Ascending aorta (tissue), 2 donors: Measurements from ENCODE around the gene KLHL6. TPM values are rescaled to one million over a fixed set of nuclear protein-coding genes. Genes with fewer than 3 reads are reported as not detected.

Experiments
- DNase-seq, 2 donors: peaks; one replicate each; pipeline ENCODE4 v3.0.0-alpha.2; 2019; ENCODE audit warnings: low spot score in 2 of 2
- H3K27ac ChIP-seq, 2 donors: fragments of 200-600 bp; sonication (generic); one replicate each; pipeline ENCODE4 v1.5.1; 2016 to 2017; ENCODE audit warnings: mild to moderate bottlenecking in 1 of 2
- H3K27me3 ChIP-seq: fragments of 200-600 bp; sonication (generic); one replicate; pipeline ENCODE4 v1.5.1; 2017
- H3K36me3 ChIP-seq, 2 donors: fragments of 200-600 bp; sonication (generic); one replicate each; pipeline ENCODE4 v1.5.1; 2016
- H3K4me1 ChIP-seq, 2 donors: fragments of 200-600 bp; sonication (generic); one replicate each; pipeline ENCODE4 v1.5.1; 2016 to 2017; ENCODE audit warnings: mild to moderate bottlenecking in 1 of 2
- H3K4me3 ChIP-seq, 2 donors: fragments of 200-600 bp; sonication (generic); one replicate each; pipeline ENCODE4 v1.5.1; 2016 to 2017; ENCODE audit warnings: mild to moderate bottlenecking in 1 of 2
- H3K9me3 ChIP-seq, 2 donors: fragments of 200-600 bp; sonication (generic); one replicate each; pipeline ENCODE4 v1.5.1; 2016
- intact Hi-C: fragments of 100-400 bp; cut with DNase I; formaldehyde crosslinking; loops from one replicate; pipeline ENCODE4 v1.15.1; 2023
- total RNA-seq: library from RNA; depleted of rRNA; stranded (reverse); fragments of >200 nt; gene quantifications from one replicate; pipeline ENCODE4 v1.1.0, GENCODE V29; 2016
- TF ChIP-seq, protein P1 (sequence below), 3 experiments: fragments of 200-600 bp in 2 of 3; fragments of 450-650 bp in 1 of 3; sonication (generic) in 2 of 3; IDR thresholded peaks; one replicate each; pipeline ENCODE4 v1.5.1; 2016 to 2019; ENCODE audit warnings: antibody characterized with exemption in 3 of 3, mild to moderate bottlenecking in 1 of 3, moderate library complexity in 1 of 3

KLHL6 gene
- total RNA-seq, 1 donor from 2014 or later, result 1.5 TPM

DNA sequence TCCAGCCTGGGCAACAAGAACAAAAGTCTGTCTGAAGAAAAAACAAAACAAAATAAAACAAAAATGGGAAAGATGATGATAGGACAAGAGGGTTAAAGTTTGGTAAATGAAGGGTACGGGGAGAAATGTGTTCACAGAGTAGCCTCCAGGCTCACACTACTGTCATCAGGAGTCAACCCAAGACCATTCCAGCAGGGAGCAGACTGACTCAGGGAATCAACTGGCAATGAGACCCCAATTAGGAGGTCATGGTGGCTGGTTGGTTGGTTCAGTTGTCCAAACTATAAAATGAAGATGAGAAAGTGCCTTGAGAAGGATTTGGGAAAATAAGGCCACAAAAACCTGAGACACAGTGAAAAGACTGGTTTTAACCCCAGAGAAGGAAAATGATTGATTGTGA, 51.8 kb downstream of the KLHL6 start:
- Histone ChIP-seq H3K27me3 (no peaks in the 10 kb centered on the region), H3K4me3 (no peak overlapping the region), H3K9me3 (peaks cover 0 to 6% of the 10 kb centered on the region in 2 donors), H3K27ac (no peak overlapping the region), H3K4me1 (no peaks in the 10 kb centered on the region), H3K36me3 (no peaks in the 10 kb centered on the region)
- TF ChIP-seq, protein P1, sequence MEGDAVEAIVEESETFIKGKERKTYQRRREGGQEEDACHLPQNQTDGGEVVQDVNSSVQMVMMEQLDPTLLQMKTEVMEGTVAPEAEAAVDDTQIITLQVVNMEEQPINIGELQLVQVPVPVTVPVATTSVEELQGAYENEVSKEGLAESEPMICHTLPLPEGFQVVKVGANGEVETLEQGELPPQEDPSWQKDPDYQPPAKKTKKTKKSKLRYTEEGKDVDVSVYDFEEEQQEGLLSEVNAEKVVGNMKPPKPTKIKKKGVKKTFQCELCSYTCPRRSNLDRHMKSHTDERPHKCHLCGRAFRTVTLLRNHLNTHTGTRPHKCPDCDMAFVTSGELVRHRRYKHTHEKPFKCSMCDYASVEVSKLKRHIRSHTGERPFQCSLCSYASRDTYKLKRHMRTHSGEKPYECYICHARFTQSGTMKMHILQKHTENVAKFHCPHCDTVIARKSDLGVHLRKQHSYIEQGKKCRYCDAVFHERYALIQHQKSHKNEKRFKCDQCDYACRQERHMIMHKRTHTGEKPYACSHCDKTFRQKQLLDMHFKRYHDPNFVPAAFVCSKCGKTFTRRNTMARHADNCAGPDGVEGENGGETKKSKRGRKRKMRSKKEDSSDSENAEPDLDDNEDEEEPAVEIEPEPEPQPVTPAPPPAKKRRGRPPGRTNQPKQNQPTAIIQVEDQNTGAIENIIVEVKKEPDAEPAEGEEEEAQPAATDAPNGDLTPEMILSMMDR (IDR thresholded peaks at IDR 0.05), result no peak
- intact Hi-C loops, result no loop called here
- no peak for DNase-seq

DNA sequence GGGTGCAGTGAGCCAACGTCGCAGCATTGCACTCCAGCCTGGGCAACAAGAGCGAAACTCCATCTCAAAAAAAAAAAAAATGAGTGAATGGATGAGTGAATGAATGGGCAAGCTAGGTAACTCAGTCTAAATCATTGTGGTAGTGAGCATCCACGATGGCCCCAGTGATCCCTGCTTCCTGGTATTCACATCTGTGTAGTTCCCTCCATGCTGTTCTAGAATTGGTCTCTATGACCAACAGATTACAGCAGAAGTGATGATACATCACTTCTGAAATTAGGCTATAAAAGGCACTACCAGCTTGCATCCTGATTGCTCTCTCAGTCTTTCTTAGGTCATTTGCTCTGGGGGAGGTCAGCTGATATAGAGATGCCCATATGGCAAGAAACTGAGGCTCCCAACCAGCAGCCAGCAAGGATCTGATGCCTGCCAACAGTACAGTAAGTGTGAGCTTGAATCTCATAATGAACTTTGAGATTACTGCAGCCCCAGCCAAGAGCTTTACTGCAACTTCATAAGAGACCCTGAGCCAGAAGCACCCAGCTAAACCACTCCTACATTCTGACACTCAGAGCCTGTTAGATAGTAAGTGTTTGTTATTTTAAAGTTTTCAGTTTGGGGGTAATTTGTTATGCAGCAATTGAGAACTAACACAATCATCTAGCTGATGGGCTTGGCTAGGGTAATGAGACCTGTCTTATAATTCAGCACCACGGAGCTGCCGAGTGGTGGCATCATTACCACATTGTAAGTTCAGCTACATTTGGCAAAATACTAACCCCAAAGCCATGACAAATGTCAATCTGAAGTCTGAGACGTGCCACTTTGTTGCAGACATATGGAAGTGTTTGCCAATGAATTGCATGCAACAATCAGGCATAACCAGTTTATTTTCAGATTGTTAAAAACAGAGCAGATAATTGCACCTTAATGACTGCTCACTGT, 53.0 kb downstream of the KLHL6 start:
- intact Hi-C loops, result no loop called here
- no peak for DNase-seq
- Histone ChIP-seq H3K4me1 (no peaks in the 10 kb centered on the region), H3K4me3 (no peak overlapping the region), H3K27ac (no peak overlapping the region), H3K9me3 (peaks cover 0 to 6% of the 10 kb centered on the region in 2 donors), H3K36me3 (no peaks in the 10 kb centered on the region), H3K27me3 (no peaks in the 10 kb centered on the region)
- TF ChIP-seq, protein P1 (IDR thresholded peaks at IDR 0.05), result no peak

DNA sequence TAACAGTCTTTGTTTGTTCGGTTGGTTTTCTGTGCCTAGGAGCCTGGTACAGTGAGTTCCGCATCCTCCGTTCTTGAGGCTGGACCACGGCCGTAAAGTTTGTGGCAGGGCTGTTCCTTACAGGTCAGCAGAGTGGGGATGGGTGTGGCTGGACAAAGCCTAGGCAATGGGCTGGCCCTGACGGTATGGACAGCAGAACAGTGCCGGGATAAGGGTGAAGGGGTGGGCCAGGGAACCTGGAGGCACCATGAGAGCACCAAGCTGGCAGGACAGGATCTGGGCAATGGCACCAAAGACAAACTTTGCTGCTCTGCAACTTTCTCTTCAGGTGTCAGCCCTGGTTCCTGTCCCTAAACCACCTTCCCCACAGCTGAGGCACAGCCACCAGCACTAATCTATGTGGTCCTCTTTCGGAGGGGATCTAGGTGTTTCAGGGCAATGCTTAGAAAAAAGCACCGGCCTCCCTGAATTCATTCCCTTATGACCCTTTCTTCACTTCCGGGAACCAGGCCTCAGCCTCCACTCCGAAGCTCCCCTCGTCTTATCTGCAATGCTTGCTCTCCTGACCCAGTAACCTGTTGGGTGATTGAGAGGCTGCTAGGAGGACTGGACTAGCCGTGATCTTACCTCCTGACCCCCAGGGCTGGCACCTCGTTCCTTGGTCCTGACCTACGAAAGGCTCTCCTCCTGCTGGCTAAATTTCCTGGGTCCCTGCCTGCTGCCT, 54.4 kb downstream of the KLHL6 start:
- no peak for DNase-seq
- Histone ChIP-seq H3K27me3 (no peaks in the 10 kb centered on the region), H3K9me3 (peaks cover 0 to 6% of the 10 kb centered on the region in 2 donors), H3K36me3 (no peaks in the 10 kb centered on the region), H3K4me3 (no peak overlapping the region), H3K4me1 (no peaks in the 10 kb centered on the region), H3K27ac (no peak overlapping the region)
- TF ChIP-seq, protein P1 (IDR thresholded peaks at IDR 0.05), result no peak
- intact Hi-C loops, result no loop called here

DNA sequence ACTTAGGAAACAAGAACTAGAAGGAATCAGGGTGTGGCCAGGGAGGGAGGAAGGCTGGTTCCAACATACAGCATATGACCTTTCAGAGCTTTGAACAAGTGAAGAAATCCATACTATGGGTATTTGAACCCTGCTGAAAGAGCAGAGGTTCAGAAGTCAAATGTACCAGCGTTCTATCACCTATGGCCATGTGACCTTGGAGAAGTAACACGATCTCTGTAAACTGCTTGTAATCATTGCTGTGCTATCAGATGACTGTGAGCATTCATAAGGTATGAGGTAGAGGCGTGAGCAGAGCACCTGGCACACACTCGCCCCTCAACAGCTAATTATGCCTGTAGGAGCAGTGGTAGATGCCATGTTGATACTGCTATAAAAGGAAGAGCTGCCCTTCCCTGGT, 55.2 kb downstream of the KLHL6 start:
- no peaks in the 10 kb centered on the region for H3K9me3 ChIP-seq
- no peaks in the 10 kb centered on the region for H3K4me1 ChIP-seq
- no peak for DNase-seq
- TF ChIP-seq, protein P1 (IDR thresholded peaks at IDR 0.05), result no peak
- H3K27ac ChIP-seq, result no peak overlapping the region
- no peak overlapping the region for H3K4me3 ChIP-seq
- intact Hi-C loops, result no loop called here
- H3K36me3 ChIP-seq, result no peaks in the 10 kb centered on the region
- no peaks in the 10 kb centered on the region for H3K27me3 ChIP-seq

DNA sequence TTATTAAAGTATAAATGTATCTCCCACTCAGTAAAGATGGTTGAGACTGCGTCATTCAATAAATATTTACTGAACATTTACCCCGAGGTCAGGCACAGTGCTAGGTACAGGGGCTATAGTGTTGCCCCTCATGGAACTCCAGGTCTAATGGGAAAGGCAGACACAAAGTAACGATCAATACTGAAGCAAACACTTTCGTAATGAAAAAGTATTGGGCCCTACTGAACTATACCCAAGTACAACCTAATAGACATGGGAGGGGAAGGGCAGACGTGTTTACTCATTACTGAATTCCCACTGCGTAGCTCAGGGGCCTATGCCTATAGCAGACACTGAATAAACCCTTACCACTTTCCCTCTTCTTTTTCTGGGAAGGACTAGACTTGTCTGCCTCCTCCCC, 56.9 kb downstream of the KLHL6 start:
- intact Hi-C loops, result no loop called here
- H3K4me3 ChIP-seq, result no peak overlapping the region
- TF ChIP-seq, protein P1 (IDR thresholded peaks at IDR 0.05), result no peak
- H3K36me3 ChIP-seq, result no peaks in the 10 kb centered on the region
- no peaks in the 10 kb centered on the region for H3K27me3 ChIP-seq
- no peak for DNase-seq
- H3K9me3 ChIP-seq, result no peaks in the 10 kb centered on the region
- no peak overlapping the region for H3K27ac ChIP-seq
- H3K4me1 ChIP-seq, result no peaks in the 10 kb centered on the region
